H9 (cell line): ENCODE results near the gene TMEM221. TPM values are rescaled to one million over a fixed set of nuclear protein-coding genes. Genes with fewer than 3 reads are reported as not detected.

Experiments
- DNase-seq: peaks from one replicate; pipeline ENCODE4 v3.0.0-alpha.2; 2017
- H2AFZ ChIP-seq: one replicate; pipeline ENCODE4 v1.6.1; 2013; ENCODE audit warnings: mild to moderate bottlenecking, low read length, control low read depth, moderate library complexity
- H2AK5ac ChIP-seq: 2 replicates; pipeline ENCODE4 v1.6.1; 2013; ENCODE audit warnings: low read length, control low read depth, mixed read lengths; ENCODE audit not compliant: insufficient read length
- H2BK120ac ChIP-seq: one replicate; pipeline ENCODE4 v1.6.1; 2013; ENCODE audit warnings: low read depth, mild to moderate bottlenecking, low read length, control low read depth, inconsistent platforms; ENCODE audit not compliant: poor library complexity, severe bottlenecking
- H2BK12ac ChIP-seq: 2 replicates; pipeline ENCODE4 v1.6.1; 2013; ENCODE audit warnings: low read length, control low read depth, mixed read lengths, low read depth; ENCODE audit not compliant: insufficient read length
- H2BK15ac ChIP-seq: 2 replicates; pipeline ENCODE4 v1.6.1; 2013; ENCODE audit warnings: low read depth, low read length, control low read depth
- H2BK20ac ChIP-seq: one replicate; pipeline ENCODE4 v1.6.1; 2013; ENCODE audit warnings: low read depth, mild to moderate bottlenecking, low read length, control low read depth, inconsistent platforms; ENCODE audit not compliant: poor library complexity, severe bottlenecking
- H2BK5ac ChIP-seq: 2 replicates; pipeline ENCODE4 v1.6.1; 2013; ENCODE audit warnings: low read length, control low read depth, mixed read lengths; ENCODE audit not compliant: insufficient read length
- H3K14ac ChIP-seq: 2 replicates; pipeline ENCODE4 v1.6.1; 2013; ENCODE audit warnings: low read length, control low read depth; ENCODE audit not compliant: insufficient read depth
- H3K18ac ChIP-seq: 2 replicates; pipeline ENCODE4 v1.6.1; 2013; ENCODE audit warnings: low read depth, mild to moderate bottlenecking, mixed read lengths, low read length, control low read depth; ENCODE audit not compliant: insufficient read length
- H3K23ac ChIP-seq: 2 replicates; pipeline ENCODE4 v1.6.1; 2013; ENCODE audit warnings: low read length, control low read depth, mixed read lengths, low read depth; ENCODE audit not compliant: insufficient read length
- H3K23me2 ChIP-seq: 2 replicates; pipeline ENCODE4 v1.6.1; 2013; ENCODE audit warnings: low read depth, mild to moderate bottlenecking, mixed read lengths, low read length, control low read depth; ENCODE audit not compliant: insufficient read length, poor library complexity, severe bottlenecking
- H3K27ac ChIP-seq: 2 replicates; pipeline ENCODE4 v1.5.1; 2013; ENCODE audit warnings: low read length, control low read depth, mixed read lengths, low read depth; ENCODE audit not compliant: insufficient read length
- H3K27me3 ChIP-seq: 2 replicates; pipeline ENCODE4 v1.6.1; 2013; ENCODE audit warnings: low read length, control low read depth, inconsistent platforms; ENCODE audit not compliant: insufficient read depth
- H3K4ac ChIP-seq: 2 replicates; pipeline ENCODE4 v1.6.1; 2013; ENCODE audit warnings: low read depth, mild to moderate bottlenecking, control low read depth, inconsistent platforms, low read length, moderate library complexity
- H3K4me1 ChIP-seq: 2 replicates; pipeline ENCODE4 v1.6.1; 2013; ENCODE audit warnings: low read length, control low read depth, inconsistent platforms; ENCODE audit not compliant: insufficient read depth
- H3K4me2 ChIP-seq: 2 replicates; pipeline ENCODE4 v1.6.1; 2013; ENCODE audit warnings: low read length, control low read depth, mixed read lengths; ENCODE audit not compliant: insufficient read length, insufficient read depth
- H3K56ac ChIP-seq: 2 replicates; pipeline ENCODE4 v1.6.1; 2013; ENCODE audit warnings: low read depth, mild to moderate bottlenecking, mixed read lengths, low read length, control low read depth; ENCODE audit not compliant: insufficient read length
- H3K79me1 ChIP-seq: 2 replicates; pipeline ENCODE4 v1.6.1; 2013; ENCODE audit warnings: low read depth, mild to moderate bottlenecking, moderate library complexity, low read length, control low read depth, inconsistent platforms; ENCODE audit not compliant: insufficient read depth, poor library complexity, severe bottlenecking
- H3K79me2 ChIP-seq: 2 replicates; pipeline ENCODE4 v1.6.1; 2013; ENCODE audit warnings: low read length, control low read depth, inconsistent platforms; ENCODE audit not compliant: insufficient read depth
- H3K9ac ChIP-seq: 2 replicates; pipeline ENCODE4 v1.6.1; 2013; ENCODE audit warnings: low read length, control low read depth, mixed read lengths; ENCODE audit not compliant: insufficient read length; ENCODE audit errors: extremely low read depth
- H3K9me3 ChIP-seq: one replicate; pipeline ENCODE4 v1.6.1; 2013; ENCODE audit warnings: low read depth, low read length, inconsistent platforms; ENCODE audit not compliant: control insufficient read depth
- H3T11ph ChIP-seq: one replicate; pipeline ENCODE4 v1.6.1; 2013; ENCODE audit warnings: mild to moderate bottlenecking, low read length, control low read depth, inconsistent platforms
- H4K20me1 ChIP-seq: one replicate; pipeline ENCODE4 v1.6.1; 2013; ENCODE audit not compliant: control insufficient read depth, insufficient read length, insufficient read depth
- H4K5ac ChIP-seq: 2 replicates; pipeline ENCODE4 v1.6.1; 2013; ENCODE audit warnings: low read depth, mild to moderate bottlenecking, mixed read lengths, low read length, control low read depth; ENCODE audit not compliant: insufficient read length
- H4K8ac ChIP-seq: replicated peaks from 2 replicates; pipeline ENCODE4 v1.6.1; 2013; ENCODE audit warnings: low read length, control low read depth, mixed read lengths, low read depth; ENCODE audit not compliant: insufficient read length
- H4K91ac ChIP-seq: 2 replicates; pipeline ENCODE4 v1.6.1; 2013; ENCODE audit warnings: low read depth, mild to moderate bottlenecking, moderate library complexity, mixed read lengths, low read length, control low read depth; ENCODE audit not compliant: insufficient read length
- H3K27ac Mint-ChIP-seq, 3 experiments: 2 replicates in 2 of 3; 3 replicates in 1 of 3; pipeline ENCODE4 v1.8.0; 2020 to 2021; ENCODE audit warnings: mixed read lengths in 3 of 3, mild to moderate bottlenecking in 1 of 3, moderate library complexity in 1 of 3
- H3K27me3 Mint-ChIP-seq: 2 replicates; pipeline ENCODE4 v1.8.0; 2021; ENCODE audit warnings: low read depth, mild to moderate bottlenecking, moderate library complexity, mixed read lengths
- H3K36me3 Mint-ChIP-seq, 3 experiments: 2 replicates in 2 of 3; 3 replicates in 1 of 3; pipeline ENCODE4 v1.8.0; 2020 to 2021; ENCODE audit warnings: low read depth in 3 of 3, mixed read lengths in 3 of 3; ENCODE audit not compliant: insufficient read depth in 1 of 3
- H3K4me1 Mint-ChIP-seq, 2 experiments: 2 replicates each; pipeline ENCODE4 v1.8.0; 2020; ENCODE audit warnings: mixed read lengths in 2 of 2
- H3K4me3 Mint-ChIP-seq, 2 experiments: 2 replicates in 1 of 2; 3 replicates in 1 of 2; pipeline ENCODE4 v1.8.0; 2020 to 2021; ENCODE audit warnings: mild to moderate bottlenecking in 2 of 2, mixed read lengths in 2 of 2, moderate library complexity in 1 of 2
- H3K9me3 Mint-ChIP-seq, 2 experiments: 2 replicates in 1 of 2; 3 replicates in 1 of 2; pipeline ENCODE4 v1.8.0; 2020; ENCODE audit warnings: mild to moderate bottlenecking in 2 of 2, mixed read lengths in 2 of 2, moderate library complexity in 1 of 2
- WGBS: extraction: QIAGEN DNeasy Blood & Tissue Kit; methylation state at CpG from one replicate; pipeline ENCODE4 v1.1.7; 2013; ENCODE audit warnings: missing lambda C conversion rate, low lambda C conversion rate, mixed read lengths; ENCODE audit not compliant: insufficient read length; ENCODE audit errors: extremely low coverage; 5-methylcytosine and 5-hydroxymethylcytosine counted together
- total RNA-seq: library from RNA; stranded (reverse); gene quantifications from 2 replicates; pipeline ENCODE4 v1.2.1, GENCODE V29; 2021
- TF ChIP-seq, protein P1 (sequence below): fragments of 200-600 bp; sonication (generic); conservative IDR thresholded peaks from 3 replicates; pipeline ENCODE4 v1.8.0; 2021; ENCODE audit warnings: antibody characterized with exemption, mild to moderate bottlenecking

TMEM221 gene
- total RNA-seq, 1 experiment from 2014 or later, result 1.4 TPM

DNA sequence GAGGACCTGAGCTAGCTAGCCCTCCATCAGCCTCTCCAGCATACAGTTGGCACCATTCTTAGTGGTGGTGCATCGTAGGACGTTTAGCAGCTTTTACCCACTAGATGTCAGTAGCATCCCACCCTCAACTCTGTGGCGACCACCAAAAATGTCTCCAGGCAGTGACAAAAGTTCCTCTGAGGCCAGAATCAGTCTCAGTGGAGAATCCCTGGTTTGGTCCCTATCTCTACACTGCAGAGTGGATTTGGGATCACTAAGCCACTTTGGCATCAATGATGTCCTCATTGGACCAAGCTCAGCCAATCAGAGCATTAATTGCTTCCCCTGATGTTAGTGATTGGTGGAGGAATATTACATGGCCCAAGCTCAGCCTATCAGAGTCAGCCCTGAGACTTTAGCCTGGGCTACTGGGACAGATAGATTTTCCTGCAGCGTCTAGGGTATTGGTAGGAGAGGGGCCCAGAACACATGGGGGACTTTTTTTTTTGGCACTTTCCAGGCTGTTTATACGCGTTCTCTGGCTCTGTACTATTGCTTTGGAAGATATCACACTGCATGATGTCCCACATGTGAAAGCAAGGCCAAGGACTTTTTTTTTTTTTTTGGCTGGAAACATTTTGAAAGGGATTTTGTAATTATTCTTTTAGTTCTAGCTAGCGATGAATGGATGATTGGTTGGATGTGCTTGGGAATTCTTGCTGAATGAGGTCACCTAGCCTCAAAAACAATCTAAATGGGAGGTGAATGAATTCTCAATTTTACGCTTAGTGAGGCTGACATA, 7.0 kb downstream of the TMEM221 start:
- H4K20me1 ChIP-seq, result no peaks in the 10 kb centered on the region
- H3T11ph ChIP-seq, result no peak overlapping the region
- peaks cover 0 to 5% of the 10 kb centered on the region in 2 experiments; a peak in 3 of 5 replicates for H3K9me3 Mint-ChIP-seq
- no peak overlapping the region for H3K9ac ChIP-seq
- no peaks in the 10 kb centered on the region for H3K4me1 ChIP-seq
- H3K27me3 Mint-ChIP-seq, result peaks cover 3% of the 10 kb centered on the region
- no peaks in the 10 kb centered on the region for H3K23me2 ChIP-seq
- no peak overlapping the region for H2BK5ac ChIP-seq
- DNase-seq, result peak; percentile 56
- H2AFZ ChIP-seq, result no peak overlapping the region
- H2BK15ac ChIP-seq, result no peak overlapping the region
- H2AK5ac ChIP-seq, result no peak overlapping the region
- H3K14ac ChIP-seq, result no peak overlapping the region
- no peak overlapping the region for H4K8ac ChIP-seq
- TF ChIP-seq, protein P1, sequence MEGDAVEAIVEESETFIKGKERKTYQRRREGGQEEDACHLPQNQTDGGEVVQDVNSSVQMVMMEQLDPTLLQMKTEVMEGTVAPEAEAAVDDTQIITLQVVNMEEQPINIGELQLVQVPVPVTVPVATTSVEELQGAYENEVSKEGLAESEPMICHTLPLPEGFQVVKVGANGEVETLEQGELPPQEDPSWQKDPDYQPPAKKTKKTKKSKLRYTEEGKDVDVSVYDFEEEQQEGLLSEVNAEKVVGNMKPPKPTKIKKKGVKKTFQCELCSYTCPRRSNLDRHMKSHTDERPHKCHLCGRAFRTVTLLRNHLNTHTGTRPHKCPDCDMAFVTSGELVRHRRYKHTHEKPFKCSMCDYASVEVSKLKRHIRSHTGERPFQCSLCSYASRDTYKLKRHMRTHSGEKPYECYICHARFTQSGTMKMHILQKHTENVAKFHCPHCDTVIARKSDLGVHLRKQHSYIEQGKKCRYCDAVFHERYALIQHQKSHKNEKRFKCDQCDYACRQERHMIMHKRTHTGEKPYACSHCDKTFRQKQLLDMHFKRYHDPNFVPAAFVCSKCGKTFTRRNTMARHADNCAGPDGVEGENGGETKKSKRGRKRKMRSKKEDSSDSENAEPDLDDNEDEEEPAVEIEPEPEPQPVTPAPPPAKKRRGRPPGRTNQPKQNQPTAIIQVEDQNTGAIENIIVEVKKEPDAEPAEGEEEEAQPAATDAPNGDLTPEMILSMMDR, result peak; percentile 75
- H4K91ac ChIP-seq, result no peak overlapping the region
- H3K27ac Mint-ChIP-seq, result no peak overlapping the region
- H2BK20ac ChIP-seq, result no peak overlapping the region
- H3K79me1 ChIP-seq, result no peaks in the 10 kb centered on the region
- no peaks in the 10 kb centered on the region for H3K9me3 ChIP-seq
- no peak overlapping the region for H3K23ac ChIP-seq
- no peak overlapping the region for H3K4ac ChIP-seq
- H2BK120ac ChIP-seq, result no peak overlapping the region
- H3K4me1 Mint-ChIP-seq, result no peaks in the 10 kb centered on the region
- no peak overlapping the region for H3K4me2 ChIP-seq
- no peak overlapping the region for H3K4me3 Mint-ChIP-seq
- no peak overlapping the region for H3K56ac ChIP-seq
- H4K5ac ChIP-seq, result no peak overlapping the region
- H3K79me2 ChIP-seq, result no peaks in the 10 kb centered on the region
- no peak overlapping the region for H2BK12ac ChIP-seq
- H3K27me3 ChIP-seq, result no peaks in the 10 kb centered on the region
- H3K18ac ChIP-seq, result no peak overlapping the region
- WGBS, result no CpG with 5 or more reads among the region's 8 CpGs
- peaks cover 0 to 7% (median 0%) of the 10 kb centered on the region in 3 experiments; a peak in 3 of 7 replicates for H3K36me3 Mint-ChIP-seq
- H3K27ac ChIP-seq, result no peak overlapping the region
